ENCODE measurements around the gene BARX1. TPM values are rescaled to one million over a fixed set of nuclear protein-coding genes. Genes with fewer than 3 reads are reported as not detected.

BARX1 gene
- total RNA-seq, 1 donor from 2014 or later, result not detected

GRCh38 chr9:93902780-93903655 lies 52.1 kb downstream of the BARX1 start:
- no peak for DNase-seq (ENCODE audit: low read depth)

DNA sequence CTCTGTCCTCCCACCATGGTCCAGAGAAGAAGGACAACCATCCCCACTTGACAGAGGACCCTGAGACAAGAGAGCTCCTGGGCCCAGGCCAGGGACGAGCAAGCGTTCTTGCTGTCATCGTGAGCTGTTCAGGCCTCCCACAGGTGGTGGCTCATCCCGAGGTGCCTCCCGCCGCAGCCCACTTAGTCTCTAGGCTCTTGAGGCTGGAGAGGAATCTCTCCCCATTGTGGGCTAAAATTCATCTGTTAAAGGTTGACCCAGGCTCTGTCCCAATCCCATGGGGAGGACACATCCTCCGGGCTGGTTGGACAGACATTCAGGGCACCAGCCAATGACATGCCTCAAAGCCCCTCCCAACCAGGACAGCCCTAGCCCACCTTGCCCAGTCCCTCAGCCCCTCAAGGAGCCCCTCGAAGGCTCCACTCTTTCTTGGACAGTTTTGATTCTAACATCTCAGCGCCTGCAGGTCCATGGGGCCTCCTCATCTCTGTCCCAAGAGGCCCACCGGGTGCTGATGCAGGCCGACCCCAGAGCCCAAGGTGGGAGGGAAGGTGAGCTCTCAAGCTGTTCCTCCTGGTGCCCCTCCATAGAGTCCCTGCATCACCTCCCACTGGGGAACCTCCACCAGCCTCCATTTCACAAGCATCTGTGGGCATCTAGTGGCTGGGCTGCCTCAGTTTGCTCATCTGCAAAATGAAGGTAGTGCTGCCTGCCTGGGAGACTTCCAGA lies 52.9 kb downstream of the BARX1 start:
- no peak for DNase-seq (ENCODE audit: low read depth)

Other genes with a start within 250 kb of the BARX1 start
- 12.8 and 15.7 TPM in 2 replicates for gene PTPDC1, start 129.1 kb upstream of the BARX1 start, total RNA-seq

All from myocyte (in vitro differentiated cells).